Body of pancreas (tissue), 4 donors: ENCODE results near the gene ZNF521.

Source experiments
- CTCF ChIP-seq, 7 experiments: fragments of 450-650 bp in 4 of 7; fragments of 200-600 bp in 3 of 7; sonication (generic) in 3 of 7; IDR thresholded peaks; one replicate each; pipeline ENCODE4 v1.5.1; 2016 to 2019; ENCODE audit warnings: antibody characterized with exemption in 7 of 7
- POLR2A ChIP-seq, 3 donors: fragments of 450-650 bp; IDR thresholded peaks; one replicate each; pipeline ENCODE4 v1.6.1; 2016; ENCODE audit warnings: antibody characterized with exemption in 3 of 3, mild to moderate bottlenecking in 2 of 3

- TF ChIP-seq POLR2A (IDR thresholded peaks at IDR 0.05) (no peak), CTCF (IDR thresholded peaks at IDR 0.05) (no peak)
Observed at GRCh38 chr18:25364732-25365131, 12.8 kb upstream of the ZNF521 start.
